Lung (tissue), 12 donors: Measurements from ENCODE around the gene STIMATE. TPM values are rescaled to one million over a fixed set of nuclear protein-coding genes. Genes with fewer than 3 reads are reported as not detected.

ENCODE experiments used
- ATAC-seq: fragments of 200-7000 bp; cut with Tn5 transposase; one replicate; pipeline ENCODE4 v1.9.1; 2020; ENCODE audit warnings: moderate number of reproducible peaks; ENCODE audit not compliant: insufficient read depth, low FRiP score
- DNase-seq, 3 donors: peaks; one replicate each; pipeline ENCODE4 v3.0.0-alpha.2; 2013 to 2017
- H3K27ac ChIP-seq, 2 donors: one replicate each; pipeline ENCODE4 v1.5.1; 2013; ENCODE audit warnings: mild to moderate bottlenecking in 2 of 2, moderate library complexity in 2 of 2, control low read depth in 1 of 2, inconsistent platforms in 1 of 2, low read depth in 1 of 2, low read length in 1 of 2
- H3K27me3 ChIP-seq, 3 donors: one replicate each; pipeline ENCODE4 v1.5.1; 2013; ENCODE audit warnings: low read length in 2 of 3; ENCODE audit not compliant: control insufficient read depth in 3 of 3, insufficient read depth in 3 of 3
- H3K36me3 ChIP-seq, 4 donors: one replicate each; pipeline ENCODE4 v1.5.1; 2013; ENCODE audit warnings: low read length in 4 of 4, mild to moderate bottlenecking in 1 of 4, moderate library complexity in 1 of 4; ENCODE audit not compliant: control insufficient read depth in 4 of 4, insufficient read depth in 4 of 4
- H3K4me1 ChIP-seq, 5 donors: one replicate each; pipeline ENCODE4 v1.5.1; 2013; ENCODE audit warnings: low read length in 5 of 5, mild to moderate bottlenecking in 2 of 5, moderate library complexity in 1 of 5; ENCODE audit not compliant: control insufficient read depth in 5 of 5, insufficient read depth in 5 of 5
- H3K4me3 ChIP-seq: one replicate; pipeline ENCODE4 v1.5.1; 2013; ENCODE audit warnings: mild to moderate bottlenecking, control low read depth, moderate library complexity
- H3K9ac ChIP-seq, 2 donors: one replicate each; pipeline ENCODE4 v1.5.1; 2013; ENCODE audit warnings: low read length in 2 of 2, control low read depth in 1 of 2; ENCODE audit not compliant: insufficient read depth in 1 of 2
- H3K9me3 ChIP-seq, 4 donors: one replicate each; pipeline ENCODE4 v1.5.1; 2013; ENCODE audit warnings: low read length in 3 of 4, mild to moderate bottlenecking in 1 of 4, moderate library complexity in 1 of 4; ENCODE audit not compliant: control insufficient read depth in 4 of 4, insufficient read depth in 3 of 4
- CTCF ChIP-seq: IDR thresholded peaks from 2 replicates; pipeline ENCODE4 v1.5.1; 2012; ENCODE audit warnings: mild to moderate bottlenecking; ENCODE audit errors: control extremely low read depth, extremely low read depth
- WGBS, 2 donors: extraction: QIAGEN DNeasy Blood & Tissue Kit; methylation state at CpG; one replicate each; pipeline ENCODE4 v1.1.7; 2013; 5-methylcytosine and 5-hydroxymethylcytosine counted together
- polyA plus RNA-seq, 2 donors: library from polyadenylated mRNA; stranded (reverse); fragments of 200-250 nt; gene quantifications; one replicate each; pipeline ENCODE4 v1.2.1, GENCODE V29; 2013
- total RNA-seq, 2 donors: library from RNA; depleted of rRNA in 1 of 2; stranded (reverse); fragments of >200 nt in 1 of 2; gene quantifications; one replicate each; pipeline ENCODE4 v1.2.1, GENCODE V29; 2014 to 2021
- donor health status: control.
- donor health status: control.
- donor health status: Bipolar disorder and iron deficiency.
- donor health status: healthy.
- donor health status: DM: yes; HTN: yes; CAD: no.

Gene STIMATE
- total and polyA plus RNA-seq, 4 donors, result 18.6 to 62.5 (median 20.5) TPM

DNA sequence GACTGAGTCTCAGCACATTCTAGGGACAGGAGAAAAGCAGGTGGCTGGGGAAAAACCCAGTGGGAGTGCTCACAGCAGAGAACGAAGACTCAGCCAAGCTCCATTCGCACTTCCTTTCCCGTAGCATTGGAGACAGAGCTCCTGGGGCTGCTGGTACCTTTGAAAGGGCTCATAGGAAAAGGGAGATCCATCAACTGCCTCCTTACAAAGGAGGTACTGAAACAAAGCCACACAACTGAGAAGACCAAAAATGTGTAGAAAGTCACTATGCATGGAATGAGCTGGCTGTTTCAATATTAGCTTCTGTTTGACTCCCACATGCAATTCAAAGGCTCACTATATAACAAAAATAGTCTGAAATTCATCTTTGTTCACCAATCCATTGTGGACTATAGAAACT is 16.9 kb downstream of the STIMATE start:
- Histone ChIP-seq H3K36me3 (peaks cover 0 to 5% (median 3%) of the 10 kb centered on the region in 4 donors), H3K9ac (no peak overlapping the region), H3K4me1 (peaks cover 0 to 7% (median 0%) of the 10 kb centered on the region in 5 donors), H3K27ac (peak overlapping the region in 1 of 2 donors; percentile 19), H3K27me3 (no peaks in the 10 kb centered on the region), H3K9me3 (no peaks in the 10 kb centered on the region), H3K4me3 (no peak overlapping the region)
- DNase-seq (no peak), ATAC-seq (no peak)
- 90 to 91% methylated on average over 3 of the region's 3 CpGs for WGBS, 2 donors
- no peak for TF ChIP-seq CTCF

DNA sequence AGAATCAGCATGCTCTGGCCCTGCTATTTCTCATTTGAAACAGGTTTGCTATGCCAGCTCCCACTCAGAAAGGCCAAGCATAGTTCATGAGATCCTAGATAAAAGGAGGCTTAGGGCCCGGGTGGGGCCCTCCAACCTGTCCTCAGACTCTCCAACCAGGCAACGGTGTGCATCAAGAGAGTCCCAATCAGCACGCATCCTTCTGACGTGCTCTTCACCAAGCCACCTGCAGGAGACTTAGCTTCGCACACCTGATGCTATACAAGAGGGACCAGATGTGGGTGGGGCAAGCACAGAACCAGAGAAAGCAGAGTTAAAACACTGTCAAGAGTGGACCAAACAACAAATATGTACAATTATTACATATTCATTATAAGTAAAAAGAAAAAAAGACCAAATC is 17.3 kb downstream of the STIMATE start:
- Histone ChIP-seq H3K9ac (no peak overlapping the region), H3K4me3 (no peak overlapping the region), H3K27ac (no peak overlapping the region), H3K9me3 (no peaks in the 10 kb centered on the region), H3K27me3 (no peaks in the 10 kb centered on the region), H3K4me1 (peaks cover 0 to 7% (median 0%) of the 10 kb centered on the region in 5 donors), H3K36me3 (peaks cover 0 to 4% (median 2%) of the 10 kb centered on the region in 4 donors)
- DNase-seq (no peak), ATAC-seq (no peak)
- TF ChIP-seq CTCF, result no peak
- 96 to 97% methylated on average over 5 of the region's 5 CpGs for WGBS, 2 donors

DNA sequence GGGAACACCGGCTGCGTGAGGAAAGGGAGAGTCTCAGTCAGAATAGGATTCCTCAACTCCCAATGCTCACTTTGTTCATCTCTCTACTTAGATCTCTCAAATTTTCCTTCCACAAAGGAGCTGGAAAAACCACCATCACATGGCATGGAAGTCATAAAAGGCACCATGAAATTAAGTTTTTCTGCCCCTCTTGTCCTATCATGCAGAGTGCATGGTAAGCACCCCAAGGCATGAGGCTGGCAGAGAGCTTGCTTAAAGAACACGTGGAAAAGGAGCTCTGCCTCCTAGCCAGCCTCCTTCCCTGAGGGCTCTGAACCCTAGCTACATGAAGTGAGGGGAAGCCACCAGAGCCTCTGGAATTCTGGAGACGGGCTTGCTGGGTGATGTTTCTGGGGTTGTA is 17.8 kb downstream of the STIMATE start:
- no peak overlapping the region for H3K4me3 ChIP-seq
- no peaks in the 10 kb centered on the region for H3K9me3 ChIP-seq
- 96 to 98% methylated on average over 4 of the region's 4 CpGs for WGBS, 2 donors
- no peaks in the 10 kb centered on the region for H3K27me3 ChIP-seq
- H3K9ac ChIP-seq, result no peak overlapping the region
- H3K36me3 ChIP-seq, result peaks cover 0 to 4% (median 2%) of the 10 kb centered on the region in 4 donors
- no peak for DNase-seq
- no peak for ATAC-seq
- H3K4me1 ChIP-seq, result peaks cover 0 to 7% (median 0%) of the 10 kb centered on the region in 5 donors
- no peak for TF ChIP-seq CTCF
- H3K27ac ChIP-seq, result no peak overlapping the region

- Histone ChIP-seq H3K27me3 (no peaks in the 10 kb centered on the region), H3K36me3 (peaks cover 0 to 4% (median 2%) of the 10 kb centered on the region in 4 donors), H3K9me3 (no peaks in the 10 kb centered on the region), H3K4me1 (peaks cover 0 to 7% (median 0%) of the 10 kb centered on the region in 5 donors), H3K4me3 (no peak overlapping the region), H3K27ac (no peak overlapping the region), H3K9ac (no peak overlapping the region)
- 94 to 97% methylated on average over 4 of the region's 4 CpGs for WGBS, 2 donors
- DNase-seq (no peak), ATAC-seq (no peak)
- TF ChIP-seq CTCF, result no peak
These were observed 18.3 kb downstream of the STIMATE start for GRCh38 chr3:52879090-52879489.
